ENCODE measurements around the gene TMA7B.
"Not testable (repeated sequence)": the region's sequence is repeated elsewhere in the genome, so short reads cannot be mapped to it uniquely, and the experiment has no call there.

Gene TMA7B

GRCh38 chr22:39932918-39933649, 27.1 kb upstream of the TMA7B start:
- DNase-seq (ENCODE audit: low read depth in 2 of 2): peak; percentile 52 to 59

- DNase-seq (ENCODE audit: low read depth in 2 of 2): no peak
Observed at GRCh38 chr22:39933741-39934140, 26.5 kb upstream of the TMA7B start.

GRCh38 chr22:39935116-39935515, 25.1 kb upstream of the TMA7B start:
- DNase-seq (ENCODE audit: low read depth in 2 of 2): no peak

GRCh38 chr22:39935612-39936011, 24.6 kb upstream of the TMA7B start:
- DNase-seq (ENCODE audit: low read depth in 2 of 2): no peak

- DNase-seq (ENCODE audit: low read depth in 2 of 2): no peak
Observed at GRCh38 chr22:39936523-39937145, 23.6 kb upstream of the TMA7B start.

- DNase-seq (ENCODE audit: low read depth in 2 of 2): no peak
Observed at GRCh38 chr22:39937906-39938305, 22.3 kb upstream of the TMA7B start.

- peak in 1 of 2 donors; percentile 48 for DNase-seq (ENCODE audit: low read depth in 2 of 2)
Observed at GRCh38 chr22:39938509-39939111, 21.6 kb upstream of the TMA7B start.

- DNase-seq (ENCODE audit: low read depth in 2 of 2): no peak
Observed at GRCh38 chr22:39939830-39940229, 20.4 kb upstream of the TMA7B start.

- DNase-seq (ENCODE audit: low read depth in 2 of 2): no peak
Observed at GRCh38 chr22:39940757-39941305, 19.4 kb upstream of the TMA7B start.

GRCh38 chr22:39941601-39942000, 18.6 kb upstream of the TMA7B start:
- DNase-seq (ENCODE audit: low read depth in 2 of 2): no peak

- DNase-seq (ENCODE audit: low read depth in 2 of 2): no peak
Observed at GRCh38 chr22:39942439-39943230, 17.6 kb upstream of the TMA7B start.

- DNase-seq (ENCODE audit: low read depth in 2 of 2): peak in 1 of 2 donors; percentile 57
Observed at GRCh38 chr22:39943337-39943736, 16.9 kb upstream of the TMA7B start.

GRCh38 chr22:39943953-39944872, 16.0 kb upstream of the TMA7B start:
- no peak for DNase-seq (ENCODE audit: low read depth in 2 of 2)

GRCh38 chr22:39946126-39946502, 14.1 kb upstream of the TMA7B start:
- no peak for DNase-seq (ENCODE audit: low read depth in 2 of 2)

GRCh38 chr22:39946503-39947219, 13.5 kb upstream of the TMA7B start:
- DNase-seq (ENCODE audit: low read depth in 2 of 2): no peak

- no peak for DNase-seq (ENCODE audit: low read depth in 2 of 2)
Observed at GRCh38 chr22:39947220-39948216, 12.7 kb upstream of the TMA7B start.

- no peak for DNase-seq (ENCODE audit: low read depth in 2 of 2)
Observed at GRCh38 chr22:39949964-39950737, 10.0 kb upstream of the TMA7B start.

GRCh38 chr22:39951603-39952293, 8.4 kb upstream of the TMA7B start:
- DNase-seq (ENCODE audit: low read depth in 2 of 2): not testable (repeated sequence)

Data from stimulated activated CD8-positive, alpha-beta memory T cell treated with anti-CD3 and anti-CD28 coated beads, Interleukin-2, amount 100 ng/mL, for 48 hours (primary cell).